K562 (cell line): ENCODE measurements around the gene SLC25A17. TPM values are rescaled to one million over a fixed set of nuclear protein-coding genes. Genes with fewer than 3 reads are reported as not detected.

Source experiments
- ATAC-seq: fragments of 200-7000 bp; cut with Tn5 transposase; 3 replicates; pipeline ENCODE4 v1.9.1; 2020; ENCODE audit warnings: moderate library complexity
- BruUV-seq: library from RNA; stranded (reverse); fragments of 400-500 nt; replicated peaks from 2 replicates; lab custom pipeline; 2021; lab: Mats Ljungman, UMichigan
- CTCF ChIA-PET: fragments of 300-600 bp; formaldehyde crosslinking; extraction: SDS; loops from one replicate; lab custom pipeline; 2021; ENCODE audit warnings: low intra/inter-chr PET ratio; lab: Yijun Ruan, JAX
- POLR2A ChIA-PET: fragments of 300-600, 350-650 bp; sonication (Branson Sonifier 250); formaldehyde crosslinking; extraction: SDS; loops from one replicate; lab custom pipeline; 2021; ENCODE audit warnings: antibody characterized with exemption, inconsistent platforms; lab: Yijun Ruan, JAX
- DNase-seq, 4 experiments: peaks; one replicate each; pipeline versions ENCODE4 v3.0.0 to v3.0.0-alpha.2; 2011 to 2018; ENCODE audit warnings: low spot score in 3 of 4, mixed read lengths in 3 of 4; ENCODE audit errors: extremely low read depth in 1 of 4
- FAIRE-seq: peaks from 2 replicates; lab custom pipeline; 2011; peaks lifted over from hg19 to GRCh38; lab: Jason Lieb, UNC
- H2AFZ ChIP-seq: 2 replicates; pipeline ENCODE4 v1.6.0; 2011; ENCODE audit warnings: low read depth, low read length, control low read depth, inconsistent platforms
- H3K27ac ChIP-seq: fragments of 200-600 bp; 3 replicates; pipeline ENCODE4 v1.8.0; 2011; ENCODE audit warnings: low read depth, mild to moderate bottlenecking, control low read depth, inconsistent platforms, low read length, moderate library complexity, mixed read lengths; ENCODE audit errors: extremely low read depth
- H3K27me3 ChIP-seq, 2 experiments: fragments of 300-600 bp in 1 of 2; 2 replicates in 1 of 2; 3 replicates in 1 of 2; pipeline versions ENCODE4 v1.6.0 to v1.8.0; 2011; ENCODE audit warnings: inconsistent platforms in 2 of 2, low read length in 2 of 2, mild to moderate bottlenecking in 1 of 2, mixed read lengths in 1 of 2, moderate library complexity in 1 of 2; ENCODE audit not compliant: control insufficient read depth in 2 of 2, insufficient read depth in 2 of 2
- H3K36me3 ChIP-seq: fragments of 300-600 bp; 3 replicates; pipeline ENCODE4 v1.8.0; 2011; ENCODE audit warnings: mild to moderate bottlenecking, low read length, inconsistent platforms; ENCODE audit not compliant: control insufficient read depth, insufficient read depth
- H3K4me1 ChIP-seq, 2 experiments: fragments of 200-600 bp in 1 of 2; replicated peaks in 1 of 2; 2 replicates in 1 of 2; 3 replicates in 1 of 2; pipeline versions ENCODE4 v1.5.1 to v1.8.0; 2011; ENCODE audit warnings: inconsistent platforms in 2 of 2, low read length in 2 of 2, mild to moderate bottlenecking in 1 of 2, mixed read lengths in 1 of 2, moderate library complexity in 1 of 2; ENCODE audit not compliant: control insufficient read depth in 2 of 2, insufficient read depth in 2 of 2
- H3K4me2 ChIP-seq: 2 replicates; pipeline ENCODE4 v1.6.1; 2011; ENCODE audit warnings: low read length, control low read depth, inconsistent platforms, mixed read lengths; ENCODE audit not compliant: insufficient read depth
- H3K4me3 ChIP-seq: fragments of 200-600 bp; sonication (generic), shearing (Covaris generic); 2 replicates; pipeline ENCODE4 v1.5.1; 2016; ENCODE audit warnings: control low read depth, inconsistent platforms
- H3K79me2 ChIP-seq: fragments of 200-600 bp; 3 replicates; pipeline ENCODE4 v1.8.0; 2011; ENCODE audit warnings: low read length, inconsistent platforms; ENCODE audit not compliant: control insufficient read depth, insufficient read depth
- H3K9ac ChIP-seq, 2 experiments: 2 replicates each; pipeline versions ENCODE4 v1.6.0 to v1.6.1; 2011; ENCODE audit warnings: low read depth in 2 of 2, low read length in 2 of 2, control low read depth in 1 of 2, inconsistent platforms in 1 of 2, mild to moderate bottlenecking in 1 of 2, mixed read lengths in 1 of 2; ENCODE audit not compliant: insufficient read depth in 1 of 2
- H3K9me1 ChIP-seq: one replicate; pipeline ENCODE4 v1.6.0; 2011; ENCODE audit warnings: inconsistent platforms, mild to moderate bottlenecking, low read length, moderate library complexity; ENCODE audit not compliant: control insufficient read depth, insufficient read depth
- H3K9me3 ChIP-seq: replicated peaks from 2 replicates; pipeline ENCODE4 v1.5.1; 2011; ENCODE audit warnings: low read depth, low read length, inconsistent platforms; ENCODE audit not compliant: control insufficient read depth, insufficient read depth
- H4K20me1 ChIP-seq: replicated peaks from 2 replicates; pipeline ENCODE4 v1.6.1; 2011; ENCODE audit warnings: low read length, inconsistent platforms, mixed read lengths; ENCODE audit not compliant: control insufficient read depth, insufficient read depth
- BRF1 ChIP-seq: IDR thresholded peaks from 3 replicates; pipeline ENCODE4 v1.6.1; 2011; ENCODE audit warnings: borderline replicate concordance, mild to moderate bottlenecking; ENCODE audit not compliant: insufficient read length; ENCODE audit errors: extremely low read depth
- ELF1 ChIP-seq: fragments of 200-800 bp; sonication (Bioruptor generic); IDR thresholded peaks from 2 replicates; pipeline ENCODE4 v1.6.1; 2016; ENCODE audit warnings: missing genetic modification characterization, missing compliant biosample characterization
- GATAD2A ChIP-seq: fragments of 450-650 bp; IDR thresholded peaks from 2 replicates; pipeline ENCODE4 v1.6.1; 2017
- NCOA4 ChIP-seq: fragments of 450-650 bp; IDR thresholded peaks from 2 replicates; pipeline ENCODE4 v1.6.1; 2018; ENCODE audit warnings: mild to moderate bottlenecking; ENCODE audit not compliant: partially characterized antibody
- NR2C2 ChIP-seq, 2 experiments: fragments of 200-800 bp in 1 of 2; sonication (Bioruptor generic) in 1 of 2; sonication (generic) in 1 of 2; formaldehyde crosslinking in 1 of 2; IDR thresholded peaks; 2 replicates each; pipeline versions ENCODE4 v1.6.1 to v1.8.0; 2016 to 2022; ENCODE audit warnings: mild to moderate bottlenecking in 1 of 2, missing compliant biosample characterization in 1 of 2, missing genetic modification characterization in 1 of 2, missing genetic modification reagents in 1 of 2
- PCBP1 ChIP-seq: fragments of 200-400 bp; formaldehyde crosslinking; IDR thresholded peaks from 2 replicates; pipeline ENCODE4 v1.6.1; 2018; ENCODE audit warnings: mild to moderate bottlenecking, low read depth, low read length; ENCODE audit not compliant: poor library complexity, severe bottlenecking
- ZNF561 ChIP-seq: fragments of 450-650 bp; formaldehyde crosslinking; conservative IDR thresholded peaks from 2 replicates; pipeline ENCODE4 v1.4.0; 2020; ENCODE audit warnings: mild to moderate bottlenecking, moderate library complexity
- ZNF644 ChIP-seq: fragments of 200-800 bp; sonication (Bioruptor generic); IDR thresholded peaks from 2 replicates; pipeline ENCODE4 v1.6.1; 2016; ENCODE audit warnings: low read depth, missing genetic modification characterization, missing compliant biosample characterization
- in situ Hi-C: fragments of 300-500 bp; cut with MboI; formaldehyde crosslinking; loops from 4 replicates; pipeline ENCODE4 v1.15.0; 2018; ENCODE audit warnings: inconsistent platforms, mixed read lengths
- intact Hi-C: fragments of 100-400 bp; cut with micrococcal nuclease; formaldehyde crosslinking; loops from 2 replicates; pipeline ENCODE4 v1.14.2; 2022
- polyA plus RNA-seq, 8 experiments: library from polyadenylated mRNA; depleted of rRNA in 4 of 8; stranded (reverse) in 5 of 8; unstranded in 3 of 8; fragments of >200 nt; fragmentation: Nextera tagmentation in 2 of 8; fragmentation: Illumina TruSeq in 1 of 8; extraction: Ambion mirVana in 2 of 8; extraction: Trizol in 1 of 8; gene quantifications; 2 replicates each; pipeline versions ENCODE4 v1.2.1 to v1.2.3, GENCODE V29; 2011 to 2014; ENCODE audit warnings: inconsistent platforms in 1 of 8, missing spikeins in 1 of 8
- total RNA-seq, 7 experiments: library from RNA; depleted of rRNA in 6 of 7; stranded (reverse); fragments of >200 nt in 6 of 7; fragmentation: Illumina TruSeq in 2 of 7; extraction: Trizol in 2 of 7; gene quantifications; 2 replicates each; pipeline versions ENCODE4 v1.2.1 to v1.2.3, GENCODE V29; 2011 to 2021; ENCODE audit warnings: low replicate concordance in 1 of 7
- TF ChIP-seq, protein P1 (sequence below), 2 experiments: fragments of 200-800 bp in 1 of 2; sonication (Bioruptor generic) in 1 of 2; sonication (generic) in 1 of 2; formaldehyde crosslinking in 1 of 2; IDR thresholded peaks in 1 of 2; conservative IDR thresholded peaks in 1 of 2; 2 replicates each; pipeline versions ENCODE4 v1.5.0 to v1.6.1; 2016 to 2020; ENCODE audit warnings: missing compliant biosample characterization in 1 of 2, missing genetic modification characterization in 1 of 2, missing genetic modification reagents in 1 of 2
- TF ChIP-seq, protein P2 (sequence below), 2 experiments: fragments of 450-650 bp in 1 of 2; sonication (generic) in 1 of 2; formaldehyde crosslinking; conservative IDR thresholded peaks; 2 replicates each; pipeline versions ENCODE4 v1.4.0 to v1.8.1; 2020 to 2022; ENCODE audit warnings: mild to moderate bottlenecking in 1 of 2, missing genetic modification reagents in 1 of 2
- TF ChIP-seq, protein P3 (sequence below): fragments of 150-350 bp; IDR thresholded peaks from 2 replicates; pipeline ENCODE4 v1.6.1; 2014; ENCODE audit warnings: low read depth, mild to moderate bottlenecking, low read length, borderline replicate concordance

The SLC25A17 gene
- total and polyA plus RNA-seq, 9 of the 15 experiments (the other 6 are each of a cell fraction or from before 2014, with no cell fraction given) = 32.6 to 136 (median 56.2) TPM

DNA sequence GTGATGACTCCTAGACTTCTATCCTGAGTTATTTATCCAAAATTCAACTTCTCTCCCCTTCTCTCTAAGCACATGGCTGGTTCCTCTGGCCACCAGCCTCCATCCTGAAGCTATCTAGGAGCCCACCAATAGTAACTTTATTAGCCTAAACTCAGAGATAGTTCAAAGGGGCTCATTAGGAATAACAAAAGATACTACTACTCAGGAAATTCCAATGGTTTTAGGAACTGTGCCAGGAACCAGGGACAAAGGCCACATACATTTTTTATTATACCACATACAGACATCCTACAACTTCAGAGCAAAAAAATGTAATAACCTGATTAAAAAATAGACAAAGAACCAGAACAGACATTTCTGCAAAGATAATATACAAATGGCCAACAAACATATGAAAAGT, 27.9 kb downstream of the SLC25A17 start:
- no peaks in the 10 kb centered on the region for H3K4me1 ChIP-seq
- in situ Hi-C loops (no loop called here), intact Hi-C loops (no loop called here)
- no peaks in the 10 kb centered on the region; the same call in 2 of the 3 replicates for H3K79me2 ChIP-seq
- no peaks in the 10 kb centered on the region for H4K20me1 ChIP-seq
- ChIA-PET CTCF (no interaction called here), POLR2A (no interaction called here)
- no peaks in the 10 kb centered on the region for H3K9me3 ChIP-seq
- no peaks in the 10 kb centered on the region for H3K9me1 ChIP-seq
- no peak for DNase-seq
- H3K9ac ChIP-seq = no peak overlapping the region
- H3K4me3 ChIP-seq = no peak overlapping the region
- no peak overlapping the region for H2AFZ ChIP-seq
- peaks cover 78% of the 10 kb centered on the region for H3K36me3 ChIP-seq
- BruUV-seq = no TSS peak
- ATAC-seq = no peak
- FAIRE-seq = no peak
- H3K4me2 ChIP-seq = no peak overlapping the region
- TF ChIP-seq NCOA4 (no peak), ELF1 (tag) (no peak), NR2C2 (CRISPR knock-in tag; IDR thresholded peaks at IDR 0.05) (no peak), NR2C2 (tag; IDR thresholded peaks at IDR 0.05) (no peak), GATAD2A (no peak), PCBP1 (no peak), ZNF561 (no peak), ZNF644 (no peak), BRF1 (no peak)
- TF ChIP-seq, protein P1, sequence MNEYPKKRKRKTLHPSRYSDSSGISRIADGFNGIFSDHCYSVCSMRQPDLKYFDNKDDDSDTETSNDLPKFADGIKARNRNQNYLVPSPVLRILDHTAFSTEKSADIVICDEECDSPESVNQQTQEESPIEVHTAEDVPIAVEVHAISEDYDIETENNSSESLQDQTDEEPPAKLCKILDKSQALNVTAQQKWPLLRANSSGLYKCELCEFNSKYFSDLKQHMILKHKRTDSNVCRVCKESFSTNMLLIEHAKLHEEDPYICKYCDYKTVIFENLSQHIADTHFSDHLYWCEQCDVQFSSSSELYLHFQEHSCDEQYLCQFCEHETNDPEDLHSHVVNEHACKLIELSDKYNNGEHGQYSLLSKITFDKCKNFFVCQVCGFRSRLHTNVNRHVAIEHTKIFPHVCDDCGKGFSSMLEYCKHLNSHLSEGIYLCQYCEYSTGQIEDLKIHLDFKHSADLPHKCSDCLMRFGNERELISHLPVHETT (CRISPR knock-in tag; conservative IDR thresholded peaks at IDR 0.05 in 1 of 2, IDR thresholded peaks at IDR 0.05 in 1 of 2) = no peak
- TF ChIP-seq, protein P2, sequence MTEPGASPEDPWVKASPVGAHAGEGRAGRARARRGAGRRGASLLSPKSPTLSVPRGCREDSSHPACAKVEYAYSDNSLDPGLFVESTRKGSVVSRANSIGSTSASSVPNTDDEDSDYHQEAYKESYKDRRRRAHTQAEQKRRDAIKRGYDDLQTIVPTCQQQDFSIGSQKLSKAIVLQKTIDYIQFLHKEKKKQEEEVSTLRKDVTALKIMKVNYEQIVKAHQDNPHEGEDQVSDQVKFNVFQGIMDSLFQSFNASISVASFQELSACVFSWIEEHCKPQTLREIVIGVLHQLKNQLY (CRISPR knock-in tag; conservative IDR thresholded peaks at IDR 0.05) = no peak
- TF ChIP-seq, protein P3, sequence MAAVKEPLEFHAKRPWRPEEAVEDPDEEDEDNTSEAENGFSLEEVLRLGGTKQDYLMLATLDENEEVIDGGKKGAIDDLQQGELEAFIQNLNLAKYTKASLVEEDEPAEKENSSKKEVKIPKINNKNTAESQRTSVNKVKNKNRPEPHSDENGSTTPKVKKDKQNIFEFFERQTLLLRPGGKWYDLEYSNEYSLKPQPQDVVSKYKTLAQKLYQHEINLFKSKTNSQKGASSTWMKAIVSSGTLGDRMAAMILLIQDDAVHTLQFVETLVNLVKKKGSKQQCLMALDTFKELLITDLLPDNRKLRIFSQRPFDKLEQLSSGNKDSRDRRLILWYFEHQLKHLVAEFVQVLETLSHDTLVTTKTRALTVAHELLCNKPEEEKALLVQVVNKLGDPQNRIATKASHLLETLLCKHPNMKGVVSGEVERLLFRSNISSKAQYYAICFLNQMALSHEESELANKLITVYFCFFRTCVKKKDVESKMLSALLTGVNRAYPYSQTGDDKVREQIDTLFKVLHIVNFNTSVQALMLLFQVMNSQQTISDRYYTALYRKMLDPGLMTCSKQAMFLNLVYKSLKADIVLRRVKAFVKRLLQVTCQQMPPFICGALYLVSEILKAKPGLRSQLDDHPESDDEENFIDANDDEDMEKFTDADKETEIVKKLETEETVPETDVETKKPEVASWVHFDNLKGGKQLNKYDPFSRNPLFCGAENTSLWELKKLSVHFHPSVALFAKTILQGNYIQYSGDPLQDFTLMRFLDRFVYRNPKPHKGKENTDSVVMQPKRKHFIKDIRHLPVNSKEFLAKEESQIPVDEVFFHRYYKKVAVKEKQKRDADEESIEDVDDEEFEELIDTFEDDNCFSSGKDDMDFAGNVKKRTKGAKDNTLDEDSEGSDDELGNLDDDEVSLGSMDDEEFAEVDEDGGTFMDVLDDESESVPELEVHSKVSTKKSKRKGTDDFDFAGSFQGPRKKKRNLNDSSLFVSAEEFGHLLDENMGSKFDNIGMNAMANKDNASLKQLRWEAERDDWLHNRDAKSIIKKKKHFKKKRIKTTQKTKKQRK = no peak
- TF ChIP-seq, all 486 proteins: peak for 0
- H3K27me3 ChIP-seq = no peaks in the 10 kb centered on the region
- H3K27ac ChIP-seq = no peak overlapping the region
